ENCODE measurements around the gene CCNB2.

The CCNB2 gene

DNA sequence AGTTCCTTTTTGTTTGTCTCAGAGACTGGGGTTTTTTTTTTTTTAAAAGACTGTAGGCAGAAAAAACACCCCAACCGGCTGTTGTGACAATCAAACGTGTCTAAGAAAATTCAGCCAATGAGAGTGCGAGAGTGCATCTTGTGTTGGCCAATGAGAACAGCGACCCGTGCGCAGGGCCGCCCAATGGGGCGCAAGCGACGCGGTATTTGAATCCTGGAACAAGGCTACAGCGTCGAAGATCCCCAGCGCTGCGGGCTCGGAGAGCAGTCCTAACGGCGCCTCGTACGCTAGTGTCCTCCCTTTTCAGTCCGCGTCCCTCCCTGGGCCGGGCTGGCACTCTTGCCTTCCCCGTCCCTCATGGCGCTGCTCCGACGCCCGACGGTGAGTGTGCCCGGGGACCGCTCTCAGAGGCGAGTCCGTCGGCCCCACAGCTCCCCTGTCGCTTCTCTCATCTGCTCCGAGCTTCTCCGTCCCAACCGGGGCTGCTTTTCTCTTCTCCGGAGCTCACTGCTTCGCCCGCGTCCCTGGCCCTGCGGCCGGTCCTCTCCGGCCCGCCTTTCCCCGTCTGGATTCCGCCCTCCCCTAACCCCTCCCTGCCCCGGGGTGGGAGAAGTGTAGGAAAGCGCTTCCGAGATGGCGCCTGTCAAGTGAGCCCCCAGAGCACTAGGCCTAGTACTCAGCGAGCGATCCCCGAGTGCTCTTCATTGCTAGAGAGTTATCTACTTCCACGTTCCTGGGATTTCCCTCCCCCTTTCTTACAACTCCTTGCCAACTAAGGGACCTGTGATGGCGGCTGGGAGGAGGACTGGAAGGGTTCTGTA, at the start of gene CCNB2:
CCNB2 (plus strand) TSS at position 235 of the 821 bp plus-strand sequence; CDS start at position 358, 123 bp downstream.
- peak; percentile 92 for DNase-seq (ENCODE audit: low read depth)
- TF ChIP-seq CTCF (IDR thresholded peaks at IDR 0.05; ENCODE audit: control insufficient read depth, extremely low read depth, insufficient read depth), result no peak
- peak within 1 kb of the TSS; percentile 82 for H3K4me3 ChIP-seq (ENCODE audit: low read depth, low read length)

- DNase-seq (ENCODE audit: low read depth), result no peak
- no peak for TF ChIP-seq CTCF (IDR thresholded peaks at IDR 0.05; ENCODE audit: control insufficient read depth, extremely low read depth, insufficient read depth)
- no peak overlapping the region for H3K4me3 ChIP-seq (ENCODE audit: low read depth, low read length)
Observed at GRCh38 chr15:59059076-59059597, 45.8 kb upstream of the CCNB2 start.

GRCh38 chr15:59060348-59060747, 44.6 kb upstream of the CCNB2 start:
- no peak for TF ChIP-seq CTCF (IDR thresholded peaks at IDR 0.05; ENCODE audit: control insufficient read depth, extremely low read depth, insufficient read depth)
- no peak for DNase-seq (ENCODE audit: low read depth)
- H3K4me3 ChIP-seq (ENCODE audit: low read depth, low read length), result no peak overlapping the region

- H3K4me3 ChIP-seq (ENCODE audit: low read depth, low read length), result no peak overlapping the region
- TF ChIP-seq CTCF (IDR thresholded peaks at IDR 0.05; ENCODE audit: control insufficient read depth, extremely low read depth, insufficient read depth), result no peak
- no peak for DNase-seq (ENCODE audit: low read depth)
Observed at GRCh38 chr15:59063042-59063441, 41.9 kb upstream of the CCNB2 start.

DNA sequence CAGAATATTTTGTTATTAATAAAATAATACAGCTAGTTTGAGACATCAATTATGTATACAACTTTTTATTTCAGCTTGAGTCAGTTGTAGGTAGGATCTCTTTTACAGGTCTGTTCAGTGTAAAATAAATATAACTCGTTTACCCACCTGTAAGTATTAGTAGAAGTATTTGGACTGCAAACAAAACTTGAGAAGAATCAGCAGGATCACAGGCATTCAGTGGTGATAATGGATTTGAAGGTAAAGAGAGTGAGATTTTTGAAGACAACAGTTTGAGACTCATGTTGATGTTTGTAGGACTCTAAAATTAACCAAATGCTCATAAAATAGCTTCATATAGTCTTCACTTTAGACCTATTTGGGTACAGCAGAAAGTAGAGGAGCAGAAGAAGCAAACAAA, 35.5 kb upstream of the CCNB2 start:
- no peak for TF ChIP-seq CTCF (IDR thresholded peaks at IDR 0.05; ENCODE audit: control insufficient read depth, extremely low read depth, insufficient read depth)
- no peak overlapping the region for H3K4me3 ChIP-seq (ENCODE audit: low read depth, low read length)
- peak; percentile 22 for DNase-seq (ENCODE audit: low read depth)

DNA sequence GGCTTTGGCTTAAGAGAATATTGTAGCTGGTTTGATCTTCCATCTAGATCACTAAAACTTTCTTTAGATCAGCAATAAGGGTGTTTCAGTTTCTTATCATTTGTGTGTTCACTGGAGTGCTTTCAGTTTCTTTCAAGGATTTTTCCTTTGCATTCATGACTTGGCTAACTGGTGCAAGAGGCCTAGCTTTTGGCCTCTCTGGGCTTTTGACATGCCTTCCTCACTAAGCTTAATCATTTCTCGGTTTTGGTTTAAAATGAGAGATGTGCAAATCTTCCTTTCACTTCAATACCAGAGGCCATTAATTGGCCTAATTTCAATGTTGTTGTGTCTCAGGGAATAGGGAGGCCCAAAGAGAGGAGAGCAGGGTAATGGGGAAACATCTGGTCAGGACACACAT, 30.3 kb upstream of the CCNB2 start:
- no peak overlapping the region for H3K4me3 ChIP-seq (ENCODE audit: low read depth, low read length)
- TF ChIP-seq CTCF (IDR thresholded peaks at IDR 0.05; ENCODE audit: control insufficient read depth, extremely low read depth, insufficient read depth), result no peak
- DNase-seq (ENCODE audit: low read depth), result no peak
